Activated naive CD4-positive, alpha-beta T cell treated with anti-CD3 and anti-CD28 coated beads for 36 hours (primary cell): ENCODE data around the gene INIP. TPM values are rescaled to one million over a fixed set of nuclear protein-coding genes. Genes with fewer than 3 reads are reported as not detected.
"Not testable (repeated sequence)": the region's sequence is repeated elsewhere in the genome, so short reads cannot be mapped to it uniquely, and the experiment has no call there.

ENCODE experiments used
- CTCF ChIA-PET: fragments of 350-600 bp; sonication (Branson Sonifier 250); formaldehyde crosslinking; loops from one replicate; lab custom pipeline; 2021; ENCODE audit warnings: antibody characterized with exemption; lab: Charles Lee
- DNase-seq: peaks from one replicate; pipeline ENCODE4 v3.0.0-alpha.2; 2020
- H3K27ac Mint-ChIP-seq: one replicate; pipeline ENCODE4 v1.8.0; 2021; ENCODE audit warnings: mild to moderate bottlenecking, mixed read lengths
- H3K27me3 Mint-ChIP-seq: one replicate; pipeline ENCODE4 v1.8.0; 2021; ENCODE audit warnings: low read depth, mixed read lengths
- H3K36me3 Mint-ChIP-seq: one replicate; pipeline ENCODE4 v1.8.0; 2021; ENCODE audit warnings: low read depth, mixed read lengths
- H3K4me1 Mint-ChIP-seq: one replicate; pipeline ENCODE4 v1.8.0; 2021; ENCODE audit warnings: low read depth, mixed read lengths
- H3K4me3 Mint-ChIP-seq: one replicate; pipeline ENCODE4 v1.8.0; 2021; ENCODE audit warnings: mild to moderate bottlenecking, moderate library complexity, mixed read lengths
- H3K9me3 Mint-ChIP-seq: one replicate; pipeline ENCODE4 v1.8.0; 2021; ENCODE audit warnings: mixed read lengths
- intact Hi-C: fragments of 100-400 bp; cut with micrococcal nuclease; formaldehyde crosslinking; loops from one replicate; pipeline ENCODE4 v1.15.1; 2023
- total RNA-seq, 2 experiments: library from RNA; stranded (reverse); gene quantifications; one replicate each; pipeline ENCODE4 v1.2.3, GENCODE V29; 2021

Gene INIP
- total RNA-seq, 2 experiments from 2014 or later = 31.1 to 33.4 TPM

GRCh38 chr9:112728401-112728800 lies 10.5 kb upstream of the INIP start:
- no peaks in the 10 kb centered on the region for H3K4me1 Mint-ChIP-seq
- DNase-seq = no peak
- no peak overlapping the region for H3K27ac Mint-ChIP-seq
- H3K27me3 Mint-ChIP-seq = no peaks in the 10 kb centered on the region
- H3K9me3 Mint-ChIP-seq = no peaks in the 10 kb centered on the region
- H3K4me3 Mint-ChIP-seq = no peak overlapping the region
- no peaks in the 10 kb centered on the region for H3K36me3 Mint-ChIP-seq
- CTCF ChIA-PET = no interaction called here
- intact Hi-C loops = no loop called here

- Mint-ChIP-seq H3K27ac (no peak overlapping the region), H3K9me3 (no peaks in the 10 kb centered on the region), H3K4me3 (no peak overlapping the region), H3K4me1 (no peaks in the 10 kb centered on the region), H3K27me3 (no peaks in the 10 kb centered on the region), H3K36me3 (no peaks in the 10 kb centered on the region)
- DNase-seq = no peak
- CTCF ChIA-PET = no interaction called here
- intact Hi-C loops = no loop called here
Observed at GRCh38 chr9:112726428-112726827, 8.5 kb upstream of the INIP start.

- CTCF ChIA-PET = no interaction called here
- Mint-ChIP-seq H3K27me3 (no peaks in the 10 kb centered on the region), H3K36me3 (no peaks in the 10 kb centered on the region), H3K4me3 (no peak overlapping the region), H3K9me3 (no peaks in the 10 kb centered on the region), H3K27ac (no peak overlapping the region), H3K4me1 (no peaks in the 10 kb centered on the region)
- intact Hi-C loops = no loop called here
- no peak for DNase-seq
Observed at GRCh38 chr9:112725961-112726360, 8.0 kb upstream of the INIP start.

GRCh38 chr9:112722749-112723148 lies 4.8 kb upstream of the INIP start:
- CTCF ChIA-PET = interaction anchor here (0.6 kb wide), 1 partner anchor 95 kb away, joined by 3 read pairs; no protein-coding TSS in a partner anchor
- DNase-seq, H3K27ac Mint-ChIP-seq, H3K4me1 Mint-ChIP-seq, H3K4me3 Mint-ChIP-seq, H3K27me3 Mint-ChIP-seq, intact Hi-C loops, H3K9me3 Mint-ChIP-seq, H3K36me3 Mint-ChIP-seq: not testable (repeated sequence)

GRCh38 chr9:112720113-112720780 lies 2.3 kb upstream of the INIP start:
- Mint-ChIP-seq H3K4me1 (peaks cover 15% of the 10 kb centered on the region), H3K4me3 (no peak overlapping the region), H3K27ac (no peak overlapping the region), H3K27me3 (no peaks in the 10 kb centered on the region), H3K9me3 (no peaks in the 10 kb centered on the region), H3K36me3 (no peaks in the 10 kb centered on the region)
- intact Hi-C loops = no loop called here
- CTCF ChIA-PET = interaction anchor here (0.7 to 3.9 kb wide), 2 partner anchors 72 to 206 kb away, joined by 3 to 19 read pairs; no protein-coding TSS in a partner anchor
- no peak for DNase-seq

GRCh38 chr9:112719696-112720095 lies 1.8 kb upstream of the INIP start:
- DNase-seq = no peak
- Mint-ChIP-seq H3K36me3 (no peaks in the 10 kb centered on the region), H3K27me3 (no peaks in the 10 kb centered on the region), H3K9me3 (no peaks in the 10 kb centered on the region), H3K27ac (no peak overlapping the region), H3K4me3 (no peak overlapping the region), H3K4me1 (peaks cover 15% of the 10 kb centered on the region)
- intact Hi-C loops = loop anchor here (5.0 to 10.0 kb wide), 2 partner anchors 362 to 625 kb away; no protein-coding TSS in a partner anchor
- CTCF ChIA-PET = interaction anchor here (0.7 to 3.9 kb wide), 4 partner anchors 9 to 206 kb away, joined by 3 to 19 read pairs (median 4); no protein-coding TSS in a partner anchor

- no peak overlapping the region for H3K4me3 Mint-ChIP-seq
- H3K27me3 Mint-ChIP-seq = no peaks in the 10 kb centered on the region
- intact Hi-C loops = loop anchor here (5.0 to 10.0 kb wide), 2 partner anchors 362 to 624 kb away; no protein-coding TSS in a partner anchor
- DNase-seq = no peak
- no peak overlapping the region for H3K27ac Mint-ChIP-seq
- CTCF ChIA-PET = interaction anchor here (0.8 to 3.9 kb wide), 4 partner anchors 10 to 73 kb away, joined by 3 to 19 read pairs (median 4); partner anchors contain the start of gene SNX30
- no peaks in the 10 kb centered on the region for H3K36me3 Mint-ChIP-seq
- peaks cover 15% of the 10 kb centered on the region for H3K4me1 Mint-ChIP-seq
- H3K9me3 Mint-ChIP-seq = no peaks in the 10 kb centered on the region
Observed at GRCh38 chr9:112719241-112719691, 1.3 kb upstream of the INIP start.

- DNase-seq = no peak
- Mint-ChIP-seq H3K4me1 (peaks cover 38% of the 10 kb centered on the region), H3K9me3 (peaks cover 4% of the 10 kb centered on the region), H3K36me3 (peaks cover 7% of the 10 kb centered on the region), H3K27ac (no peak overlapping the region), H3K27me3 (no peaks in the 10 kb centered on the region), H3K4me3 (no peak overlapping the region)
- CTCF ChIA-PET = interaction anchor here (1.1 to 1.2 kb wide), 2 partner anchors 16 to 269 kb away, joined by 3 to 4 read pairs; no protein-coding TSS in a partner anchor
- intact Hi-C loops = loop anchor here (10.0 kb wide), 1 partner anchor 618 kb away; no protein-coding TSS in a partner anchor
Observed at GRCh38 chr9:112712678-112713077, 5.2 kb downstream of the INIP start.

GRCh38 chr9:112711050-112711689 lies 6.7 kb downstream of the INIP start:
- H3K9me3 Mint-ChIP-seq = peaks cover 4% of the 10 kb centered on the region
- CTCF ChIA-PET = interaction anchor here (0.7 to 1.0 kb wide), 3 partner anchors 191 to 268 kb away, joined by 3 to 5 read pairs (median 3); no protein-coding TSS in a partner anchor
- intact Hi-C loops = loop anchor here (10.0 kb wide), 1 partner anchor 616 kb away; no protein-coding TSS in a partner anchor

GRCh38 chr9:112705768-112706427 lies 12.0 kb downstream of the INIP start:
- Mint-ChIP-seq H3K36me3 (peaks cover 8% of the 10 kb centered on the region), H3K4me3 (no peak overlapping the region), H3K9me3 (no peaks in the 10 kb centered on the region), H3K4me1 (peaks cover 28% of the 10 kb centered on the region), H3K27ac (no peak overlapping the region), H3K27me3 (no peaks in the 10 kb centered on the region)
- CTCF ChIA-PET = interaction anchor here (0.6 to 1.4 kb wide), 3 partner anchors 12 to 947 kb away, joined by 3 read pairs; partner anchors contain the start of gene INIP
- no peak for DNase-seq
- intact Hi-C loops = no loop called here

More at GRCh38 chr9:112711050-112711689, 6.7 kb downstream of the INIP start:
- Mint-ChIP-seq H3K4me3 (no peak overlapping the region), H3K27me3 (no peaks in the 10 kb centered on the region), H3K27ac (no peak overlapping the region), H3K36me3 (peaks cover 7% of the 10 kb centered on the region), H3K4me1 (peaks cover 35% of the 10 kb centered on the region)
- no peak for DNase-seq

- no peaks in the 10 kb centered on the region for H3K9me3 Mint-ChIP-seq
- intact Hi-C loops = no loop called here
- no peaks in the 10 kb centered on the region for H3K27me3 Mint-ChIP-seq
- H3K27ac Mint-ChIP-seq = no peak overlapping the region
- no peak for DNase-seq
- H3K36me3 Mint-ChIP-seq = peaks cover 13% of the 10 kb centered on the region
- CTCF ChIA-PET = interaction anchor here (0.7 kb wide), 1 partner anchor 213 kb away, joined by 3 read pairs; no protein-coding TSS in a partner anchor
- H3K4me3 Mint-ChIP-seq = no peak overlapping the region
- H3K4me1 Mint-ChIP-seq = peaks cover 31% of the 10 kb centered on the region
Observed at GRCh38 chr9:112703304-112703703, 14.6 kb downstream of the INIP start.

- DNase-seq = no peak
- H3K27me3 Mint-ChIP-seq = no peaks in the 10 kb centered on the region
- peaks cover 14% of the 10 kb centered on the region for H3K36me3 Mint-ChIP-seq
- no peak overlapping the region for H3K4me3 Mint-ChIP-seq
- H3K4me1 Mint-ChIP-seq = peaks cover 27% of the 10 kb centered on the region
- no peaks in the 10 kb centered on the region for H3K9me3 Mint-ChIP-seq
- CTCF ChIA-PET = no interaction called here
- intact Hi-C loops = no loop called here
- no peak overlapping the region for H3K27ac Mint-ChIP-seq
Observed at GRCh38 chr9:112700085-112700484, 17.8 kb downstream of the INIP start.
